ENCODE results near the gene PRSS38.

The PRSS38 gene

DNA sequence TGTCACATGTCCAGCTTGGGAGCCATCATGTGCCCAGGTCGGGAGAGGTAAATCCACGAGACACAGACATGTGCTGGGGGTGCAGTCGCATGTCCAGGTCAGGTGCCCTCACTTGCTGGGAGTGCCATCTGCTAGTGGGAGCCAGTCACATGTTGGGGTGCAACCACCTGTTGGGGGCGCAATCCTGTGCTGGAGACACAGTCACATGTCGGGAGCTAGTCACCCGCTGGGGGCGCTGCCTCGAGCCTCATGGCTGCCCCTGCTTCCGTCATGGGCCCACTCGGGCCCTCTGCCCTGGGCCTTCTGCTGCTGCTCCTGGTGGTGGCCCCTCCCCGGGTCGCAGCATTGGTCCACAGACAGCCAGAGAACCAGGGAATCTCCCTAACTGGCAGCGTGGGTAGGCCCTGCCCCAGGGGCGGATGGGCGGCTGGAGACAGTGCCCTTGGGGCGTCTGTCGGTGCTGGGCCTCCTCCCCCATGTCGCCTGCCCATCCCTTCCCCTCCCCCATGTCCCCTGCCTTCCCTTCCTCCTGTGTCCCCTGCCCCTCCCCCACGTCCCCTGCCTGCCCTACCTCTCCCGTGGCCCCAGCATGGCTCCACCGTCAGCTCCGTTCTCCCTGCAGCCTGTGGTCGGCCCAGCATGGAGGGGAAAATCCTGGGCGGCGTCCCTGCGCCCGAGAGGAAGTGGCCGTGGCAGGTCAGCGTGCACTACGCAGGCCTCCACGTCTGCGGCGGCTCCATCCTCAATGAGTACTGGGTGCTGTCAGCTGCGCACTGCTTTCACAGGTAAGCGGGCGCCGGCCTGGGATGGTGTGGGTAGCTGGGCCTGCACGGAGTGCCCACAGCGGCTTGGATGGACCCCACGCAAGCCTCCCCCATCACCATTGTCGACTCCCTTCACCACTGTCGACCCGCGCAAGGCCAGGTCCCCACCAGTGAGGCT is at the start of gene PRSS38:
Gene PRSS38 (plus strand): TSS at position 208 of the 942 bp plus-strand sequence. CDS start 42 bp downstream, at position 250.
- DNase-seq (ENCODE audit: extremely low read depth in 1 of 2, low read depth in 1 of 2), result no peak

DNA sequence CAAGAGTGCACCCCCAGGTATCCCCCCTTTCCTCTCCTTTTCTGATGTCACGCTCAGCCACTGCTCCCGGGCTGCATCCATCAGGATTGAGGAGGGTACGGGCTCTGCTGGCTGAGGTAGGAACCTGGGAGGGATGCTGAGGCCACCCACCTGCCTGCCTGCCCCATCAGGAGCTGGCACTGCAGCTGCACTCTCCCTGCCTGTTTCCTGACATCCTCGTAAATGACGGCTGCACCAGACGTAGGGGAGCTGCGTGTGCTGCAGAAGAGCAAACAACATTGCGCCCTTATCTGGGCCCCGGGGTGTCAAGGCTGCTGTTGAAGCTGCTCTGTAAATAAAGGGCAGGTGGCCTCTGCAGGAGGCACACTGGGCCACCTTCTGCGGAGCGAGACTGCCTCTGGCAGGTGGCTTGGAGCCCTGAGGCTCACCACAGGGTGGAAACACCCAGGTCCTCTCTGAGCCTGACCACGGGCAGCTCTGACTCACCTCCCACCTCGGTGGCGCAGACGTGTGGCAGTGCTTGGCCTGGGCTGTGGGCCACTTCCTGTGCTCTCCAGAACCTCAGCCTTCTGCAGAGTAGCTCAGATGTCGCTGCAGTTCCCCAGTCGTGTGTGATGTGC is 49.4 kb upstream of the PRSS38 start:
- peak; percentile 55 to 67 for DNase-seq (ENCODE audit: extremely low read depth in 1 of 2, low read depth in 1 of 2)

GRCh38 chr1:227766653-227767277 is 48.7 kb upstream of the PRSS38 start:
- DNase-seq (ENCODE audit: extremely low read depth in 1 of 2, low read depth in 1 of 2), result no peak

GRCh38 chr1:227767401-227768124 is 47.9 kb upstream of the PRSS38 start:
- DNase-seq (ENCODE audit: extremely low read depth in 1 of 2, low read depth in 1 of 2), result no peak

- DNase-seq (ENCODE audit: extremely low read depth in 1 of 2, low read depth in 1 of 2), result no peak
Measured at GRCh38 chr1:227768125-227768439, 47.4 kb upstream of the PRSS38 start.

- DNase-seq (ENCODE audit: extremely low read depth in 1 of 2, low read depth in 1 of 2), result no peak
Measured at GRCh38 chr1:227768640-227769039, 46.8 kb upstream of the PRSS38 start.

GRCh38 chr1:227769047-227769935 is 46.2 kb upstream of the PRSS38 start:
- DNase-seq (ENCODE audit: extremely low read depth in 1 of 2, low read depth in 1 of 2), result no peak

- no peak for DNase-seq (ENCODE audit: extremely low read depth in 1 of 2, low read depth in 1 of 2)
Measured at GRCh38 chr1:227769936-227770494, 45.5 kb upstream of the PRSS38 start.

- no peak for DNase-seq (ENCODE audit: extremely low read depth in 1 of 2, low read depth in 1 of 2)
Measured at GRCh38 chr1:227770812-227771211, 44.7 kb upstream of the PRSS38 start.

DNA sequence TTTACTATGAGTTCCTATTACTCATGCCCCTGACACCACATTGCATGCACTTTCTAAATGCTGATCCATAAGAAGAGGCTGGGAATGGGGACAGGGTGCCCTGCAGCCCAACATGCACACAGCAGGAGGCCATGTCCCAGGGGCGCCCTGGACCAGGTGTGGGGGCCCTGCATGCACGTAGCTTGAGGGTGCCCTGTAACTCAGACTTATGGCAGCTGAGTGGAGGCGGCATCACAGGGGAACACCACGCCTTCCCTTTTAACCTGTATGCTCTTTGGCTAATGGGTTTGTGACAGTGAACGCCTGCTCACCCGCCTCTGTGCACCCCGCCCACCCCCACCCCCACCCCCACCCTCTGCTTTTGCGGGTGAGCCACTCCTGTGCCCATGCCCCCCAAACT is 44.1 kb upstream of the PRSS38 start:
- DNase-seq (ENCODE audit: extremely low read depth in 1 of 2, low read depth in 1 of 2), result no peak

- DNase-seq (ENCODE audit: extremely low read depth in 1 of 2, low read depth in 1 of 2), result no peak
Measured at GRCh38 chr1:227771771-227772170, 43.7 kb upstream of the PRSS38 start.

DNA sequence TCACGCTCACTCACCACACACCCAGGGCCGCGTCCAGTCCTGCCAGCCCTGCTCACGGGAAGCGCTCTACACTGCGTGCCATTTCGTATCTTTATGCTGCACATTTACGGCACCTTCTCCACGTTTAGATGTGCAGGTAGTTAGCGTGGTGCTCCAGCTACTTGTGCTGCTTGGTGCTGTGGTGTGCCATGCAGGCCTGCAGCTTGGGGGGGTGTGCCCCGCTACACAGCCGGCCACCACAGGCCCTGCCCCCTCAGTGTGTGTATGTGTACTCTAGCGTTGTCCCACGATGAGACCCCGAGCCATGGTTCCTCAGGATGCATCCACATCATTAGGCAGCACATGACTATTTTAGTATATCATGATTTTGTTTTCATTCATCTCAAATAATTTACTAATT is 41.9 kb upstream of the PRSS38 start:
- no peak for DNase-seq (ENCODE audit: extremely low read depth in 1 of 2, low read depth in 1 of 2)

DNA sequence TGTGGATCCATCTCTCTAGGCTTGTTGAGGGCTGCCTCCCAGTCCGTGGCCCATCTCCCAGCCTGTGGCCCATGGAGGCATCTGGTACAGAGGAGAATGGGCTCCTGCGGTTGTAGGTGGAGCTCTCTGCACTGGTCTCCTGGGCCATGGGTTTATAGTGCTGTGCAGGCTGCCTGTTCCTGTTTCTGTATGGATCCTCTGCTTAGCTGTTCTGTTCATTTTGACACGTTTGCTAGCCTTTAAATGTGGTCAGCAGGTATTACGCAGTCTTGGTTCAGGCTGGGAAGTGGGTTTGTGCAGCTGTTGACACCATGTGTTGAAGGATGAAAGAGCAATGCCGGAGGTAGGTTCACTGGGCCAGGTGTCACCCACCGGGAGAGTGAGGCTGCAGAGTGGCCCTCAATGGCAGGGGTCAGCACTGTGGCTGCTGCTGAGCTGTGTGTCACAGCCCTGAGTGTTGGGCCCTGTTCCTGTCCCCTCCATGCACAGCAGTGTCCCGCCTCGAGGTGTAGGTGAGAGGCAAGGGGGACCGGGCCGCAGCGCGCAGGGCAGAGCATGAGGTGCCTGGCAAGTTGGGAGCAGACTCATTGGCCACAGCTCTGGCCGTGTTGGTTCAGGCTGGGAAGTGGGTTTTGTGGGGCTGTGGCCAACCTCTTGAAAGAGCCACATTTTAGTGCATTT is 41.3 kb upstream of the PRSS38 start:
- no peak for DNase-seq (ENCODE audit: extremely low read depth in 1 of 2, low read depth in 1 of 2)

DNA sequence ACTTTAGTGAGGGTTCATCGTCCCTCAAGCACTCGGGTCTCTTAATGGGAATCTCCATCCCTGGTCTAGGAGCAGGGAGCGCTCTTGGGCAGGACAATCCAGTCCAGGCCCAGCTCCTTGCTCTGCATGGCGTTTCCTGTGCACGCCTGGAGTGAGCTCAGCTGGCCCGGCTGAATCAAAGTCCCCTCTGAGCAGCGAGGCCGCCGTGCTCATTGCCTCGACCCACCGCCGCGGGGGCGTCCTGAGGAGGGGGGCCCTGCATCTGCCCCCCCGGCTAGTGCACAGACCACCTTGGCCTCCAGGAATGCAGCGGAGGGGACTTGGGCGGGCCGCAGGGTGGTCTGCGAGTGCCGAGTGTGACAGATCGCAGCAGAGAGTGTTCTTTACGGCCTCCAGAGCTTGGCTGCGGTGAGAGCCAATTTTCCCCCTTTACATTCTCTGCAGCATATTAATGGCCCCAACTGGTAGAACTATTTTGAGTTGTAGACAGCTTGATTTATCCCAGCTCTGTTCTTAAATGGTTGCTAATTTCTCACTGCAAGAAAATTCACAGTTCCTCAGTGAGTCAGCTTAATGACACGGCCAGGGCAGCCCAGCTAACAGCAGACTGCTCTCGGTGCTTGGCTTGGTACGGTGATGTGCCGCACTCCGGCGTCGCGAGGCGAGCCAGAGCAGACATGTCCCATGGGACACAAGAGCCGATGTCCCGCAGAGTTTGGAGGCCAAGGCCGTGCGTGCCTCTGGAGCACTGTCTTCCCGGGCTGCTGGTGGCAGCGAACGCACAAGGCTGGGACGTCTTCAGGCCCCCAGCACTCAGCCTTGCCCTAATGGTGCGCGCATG is 40.4 kb upstream of the PRSS38 start:
- no peak for DNase-seq (ENCODE audit: extremely low read depth in 1 of 2, low read depth in 1 of 2)

- no peak for DNase-seq (ENCODE audit: extremely low read depth in 1 of 2, low read depth in 1 of 2)
Measured at GRCh38 chr1:227775841-227776240, 39.6 kb upstream of the PRSS38 start.

DNA sequence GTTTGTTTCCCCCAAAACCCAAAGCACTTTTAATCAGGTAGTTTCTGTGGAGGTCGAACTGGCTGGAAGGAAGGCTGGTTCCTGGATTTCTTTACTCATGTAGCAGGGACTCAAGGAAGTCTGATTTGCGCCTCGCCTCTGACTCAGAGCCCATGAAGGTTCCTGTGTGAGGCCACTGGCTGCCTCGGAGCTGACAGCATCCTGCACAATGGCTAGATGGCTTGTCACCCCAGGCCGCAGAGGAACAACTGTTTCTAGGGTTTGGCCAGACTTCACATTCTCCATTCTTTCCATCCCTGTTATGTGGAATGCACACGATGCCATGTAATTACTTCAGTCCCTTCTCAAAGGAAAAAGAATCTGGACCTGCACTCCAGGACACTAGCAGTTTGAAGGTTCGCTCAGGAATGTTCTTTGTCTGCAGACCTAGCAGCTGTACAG is 39.1 kb upstream of the PRSS38 start:
- DNase-seq (ENCODE audit: extremely low read depth in 1 of 2, low read depth in 1 of 2), result no peak

GRCh38 chr1:227777156-227777555 is 38.3 kb upstream of the PRSS38 start:
- DNase-seq (ENCODE audit: extremely low read depth in 1 of 2, low read depth in 1 of 2), result no peak

GRCh38 chr1:227777646-227778045 is 37.8 kb upstream of the PRSS38 start:
- no peak for DNase-seq (ENCODE audit: extremely low read depth in 1 of 2, low read depth in 1 of 2)

All from activated CD8-positive, alpha-beta memory T cell treated with anti-CD3 and anti-CD28 coated beads for 1 hour (primary cell).